ENCODE measurements around the gene MRPL21.

Gene MRPL21

DNA sequence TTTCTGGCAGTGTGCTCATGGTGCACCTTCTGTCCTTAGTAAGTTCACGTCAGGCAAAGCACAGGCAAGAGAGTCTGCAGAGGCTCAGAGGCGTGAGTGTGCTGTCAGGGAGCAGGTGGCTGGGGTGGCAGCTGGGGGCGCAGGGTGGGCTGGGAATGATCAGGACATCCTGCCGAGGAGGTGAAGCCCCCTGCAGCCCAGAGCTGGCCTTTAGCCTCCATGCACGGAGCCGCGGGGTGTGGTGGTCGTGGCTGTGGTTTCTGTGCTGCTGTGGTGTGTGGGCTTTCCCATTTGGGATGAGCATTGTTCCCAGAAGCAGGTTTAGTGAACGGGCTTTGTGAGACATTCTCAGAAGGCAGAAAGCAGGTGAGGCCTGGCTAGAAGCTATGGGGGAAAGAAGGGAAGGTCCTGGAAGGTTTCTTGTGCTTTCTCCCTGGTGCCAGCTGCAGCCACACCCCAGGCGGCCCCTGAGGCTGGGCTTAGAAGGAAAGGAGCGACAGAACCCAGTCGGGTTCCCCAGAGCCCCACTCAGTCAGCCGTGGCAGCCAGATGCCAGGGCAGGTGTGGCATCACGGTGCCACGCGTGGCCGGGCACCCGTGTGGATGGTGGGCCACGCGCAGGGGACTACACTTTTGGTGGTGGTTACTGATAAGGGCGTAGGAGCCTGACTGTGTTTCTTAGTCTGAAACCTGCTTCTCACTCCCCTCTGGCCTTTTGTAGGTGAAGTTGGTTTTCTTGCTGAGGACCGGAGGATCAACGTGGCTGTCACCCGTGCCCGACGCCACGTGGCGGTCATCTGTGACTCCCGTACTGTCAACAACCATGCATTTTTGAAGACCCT, 32.1 kb upstream of the MRPL21 start:
- no peak for DNase-seq (ENCODE audit: low spot score)
- TF ChIP-seq, protein P1, sequence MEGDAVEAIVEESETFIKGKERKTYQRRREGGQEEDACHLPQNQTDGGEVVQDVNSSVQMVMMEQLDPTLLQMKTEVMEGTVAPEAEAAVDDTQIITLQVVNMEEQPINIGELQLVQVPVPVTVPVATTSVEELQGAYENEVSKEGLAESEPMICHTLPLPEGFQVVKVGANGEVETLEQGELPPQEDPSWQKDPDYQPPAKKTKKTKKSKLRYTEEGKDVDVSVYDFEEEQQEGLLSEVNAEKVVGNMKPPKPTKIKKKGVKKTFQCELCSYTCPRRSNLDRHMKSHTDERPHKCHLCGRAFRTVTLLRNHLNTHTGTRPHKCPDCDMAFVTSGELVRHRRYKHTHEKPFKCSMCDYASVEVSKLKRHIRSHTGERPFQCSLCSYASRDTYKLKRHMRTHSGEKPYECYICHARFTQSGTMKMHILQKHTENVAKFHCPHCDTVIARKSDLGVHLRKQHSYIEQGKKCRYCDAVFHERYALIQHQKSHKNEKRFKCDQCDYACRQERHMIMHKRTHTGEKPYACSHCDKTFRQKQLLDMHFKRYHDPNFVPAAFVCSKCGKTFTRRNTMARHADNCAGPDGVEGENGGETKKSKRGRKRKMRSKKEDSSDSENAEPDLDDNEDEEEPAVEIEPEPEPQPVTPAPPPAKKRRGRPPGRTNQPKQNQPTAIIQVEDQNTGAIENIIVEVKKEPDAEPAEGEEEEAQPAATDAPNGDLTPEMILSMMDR (IDR thresholded peaks at IDR 0.05; ENCODE audit: extremely low read depth, insufficient read depth, missing control alignments), result no peak

DNA sequence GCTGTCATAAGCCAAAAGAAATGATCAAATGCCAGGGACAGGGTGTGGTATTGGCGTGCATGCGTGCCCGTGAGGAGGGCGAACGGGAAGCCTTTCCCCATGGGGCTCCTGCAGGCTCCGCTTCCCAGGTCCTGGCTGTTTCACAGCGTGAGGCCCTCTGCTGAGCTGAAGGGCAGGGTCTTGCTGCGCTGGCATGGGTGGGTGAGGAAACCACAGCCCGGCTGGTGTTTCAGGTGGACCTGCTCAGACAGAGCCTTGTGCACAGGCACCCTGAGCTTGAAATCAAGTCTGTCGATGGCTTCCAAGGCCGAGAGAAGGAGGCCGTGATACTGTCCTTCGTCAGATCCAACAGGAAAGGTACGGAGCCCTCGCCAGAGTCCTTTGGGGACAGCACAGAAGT, 31.4 kb upstream of the MRPL21 start:
- TF ChIP-seq, protein P1 (IDR thresholded peaks at IDR 0.05; ENCODE audit: extremely low read depth, insufficient read depth, missing control alignments), result no peak
- in situ Hi-C loops (cut with MboI; ENCODE audit: low pct_unique_long_range_greater_than_20kb, low sequenced_read_pairs, unreplicated experiment), result no loop called here
- DNase-seq (ENCODE audit: low spot score), result no peak

More for the DNA sequence above, 32.1 kb upstream of the MRPL21 start:
- in situ Hi-C loops (cut with MboI; ENCODE audit: low pct_unique_long_range_greater_than_20kb, low sequenced_read_pairs, unreplicated experiment), result no loop called here

DNA sequence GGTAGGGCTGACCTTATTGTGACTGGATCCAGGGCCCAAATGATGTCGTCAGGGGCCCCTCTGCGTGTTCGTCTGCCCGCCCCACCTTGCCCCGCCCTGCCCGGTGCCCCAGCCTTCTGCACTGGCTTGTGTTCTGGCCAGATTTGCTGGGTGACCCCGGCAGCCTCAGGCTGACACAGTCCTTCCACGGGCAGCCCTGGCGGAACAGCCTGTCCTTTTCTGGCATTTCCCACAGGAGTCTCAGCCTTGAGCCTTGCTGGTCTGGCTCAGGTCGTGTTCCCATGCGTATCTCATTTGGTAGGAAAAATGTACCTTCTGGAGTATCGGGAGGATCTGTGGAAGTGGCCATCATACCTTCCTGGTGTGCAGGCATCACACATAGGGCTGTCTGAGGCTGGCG, 31.0 kb upstream of the MRPL21 start:
- in situ Hi-C loops (cut with MboI; ENCODE audit: low pct_unique_long_range_greater_than_20kb, low sequenced_read_pairs, unreplicated experiment), result no loop called here
- TF ChIP-seq, protein P1 (IDR thresholded peaks at IDR 0.05; ENCODE audit: extremely low read depth, insufficient read depth, missing control alignments), result no peak
- no peak for DNase-seq (ENCODE audit: low spot score)

DNA sequence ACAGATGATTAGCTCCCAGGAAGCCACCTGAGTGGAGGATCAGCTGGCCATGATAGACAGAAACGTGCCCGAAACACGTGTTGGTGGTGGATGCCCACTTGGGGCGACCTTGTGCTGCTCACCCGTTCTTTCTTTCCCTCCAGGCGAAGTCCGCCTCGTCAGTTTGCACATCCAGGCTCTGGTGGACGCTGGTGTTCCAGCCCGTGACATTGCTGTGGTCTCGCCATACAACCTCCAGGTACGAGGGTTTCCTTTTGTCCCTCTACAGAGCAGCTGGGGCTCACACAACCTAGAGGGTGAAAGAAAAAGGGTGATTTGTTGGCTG, 30.7 kb upstream of the MRPL21 start:
- in situ Hi-C loops (cut with MboI; ENCODE audit: low pct_unique_long_range_greater_than_20kb, low sequenced_read_pairs, unreplicated experiment), result no loop called here
- TF ChIP-seq, protein P1 (IDR thresholded peaks at IDR 0.05; ENCODE audit: extremely low read depth, insufficient read depth, missing control alignments), result no peak
- DNase-seq (ENCODE audit: low spot score), result no peak

DNA sequence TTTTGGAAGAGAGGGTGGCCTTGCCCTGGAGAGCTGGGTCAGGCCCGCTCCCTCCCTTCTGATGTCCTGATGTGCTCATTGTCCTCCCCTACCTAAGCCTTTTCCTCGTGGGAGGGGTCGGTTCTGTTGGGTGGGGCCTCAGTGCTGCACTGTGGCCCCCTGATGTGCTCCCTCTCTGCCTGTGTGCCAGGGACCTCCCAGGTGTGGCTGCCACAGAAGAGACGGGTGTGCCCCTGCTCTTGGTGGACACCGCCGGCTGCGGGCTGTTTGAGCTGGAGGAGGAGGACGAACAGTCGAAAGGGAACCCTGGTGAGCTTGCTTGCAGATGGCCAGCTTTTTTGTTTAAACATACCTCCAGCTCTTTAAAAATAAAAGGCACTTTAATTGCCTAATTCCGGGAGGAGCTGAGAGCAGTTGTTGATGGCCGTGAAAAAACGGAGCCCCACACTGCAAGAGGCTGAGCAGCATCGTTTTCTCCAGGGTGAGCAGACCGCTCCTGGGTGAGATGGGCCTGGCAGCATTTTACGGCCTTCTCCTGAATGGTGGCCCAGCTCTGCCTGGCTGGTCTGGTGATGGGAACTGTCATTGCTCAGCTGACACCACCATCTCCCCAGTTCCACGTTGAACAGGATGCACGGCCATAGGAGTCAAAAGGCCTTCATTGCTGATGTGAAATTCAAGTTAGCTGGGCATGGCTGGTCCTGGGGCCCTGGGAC, 30.1 kb upstream of the MRPL21 start:
- TF ChIP-seq, protein P1 (IDR thresholded peaks at IDR 0.05; ENCODE audit: extremely low read depth, insufficient read depth, missing control alignments), result no peak
- in situ Hi-C loops (cut with MboI; ENCODE audit: low pct_unique_long_range_greater_than_20kb, low sequenced_read_pairs, unreplicated experiment), result no loop called here

DNA sequence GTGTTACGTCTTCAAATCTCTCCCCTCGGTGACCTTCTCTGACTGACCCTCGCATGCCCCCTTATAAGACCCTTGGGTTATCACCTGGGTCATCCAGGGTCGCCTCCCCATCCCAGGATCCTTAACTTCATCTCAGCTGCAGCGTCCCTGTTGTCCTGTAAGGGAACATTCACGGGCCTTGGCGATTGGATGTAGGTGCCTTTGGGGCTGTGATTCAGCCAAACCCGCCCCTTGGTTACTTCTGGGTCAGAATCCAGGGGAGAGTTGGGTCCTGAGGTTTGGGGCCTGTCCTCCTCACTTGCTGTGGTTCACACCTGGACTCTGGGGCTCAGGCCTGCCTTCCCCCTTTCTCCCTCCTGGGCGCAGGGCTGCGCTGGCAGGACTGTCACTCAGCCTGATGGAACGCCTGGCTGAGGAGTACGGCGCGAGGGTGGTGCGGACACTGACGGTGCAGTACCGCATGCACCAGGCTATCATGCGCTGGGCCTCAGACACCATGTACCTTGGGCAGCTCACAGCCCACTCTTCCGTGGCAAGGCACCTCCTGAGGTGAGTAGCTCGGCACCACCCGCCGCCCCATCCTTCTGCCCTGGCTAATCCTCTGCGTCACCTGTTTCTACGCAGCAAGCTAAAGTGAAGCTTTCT, 29.4 kb upstream of the MRPL21 start:
- in situ Hi-C loops (cut with MboI; ENCODE audit: low pct_unique_long_range_greater_than_20kb, low sequenced_read_pairs, unreplicated experiment), result no loop called here
- DNase-seq (ENCODE audit: low spot score), result no peak
- TF ChIP-seq, protein P1 (IDR thresholded peaks at IDR 0.05; ENCODE audit: extremely low read depth, insufficient read depth, missing control alignments), result no peak

More for the DNA sequence above, 30.1 kb upstream of the MRPL21 start:
- DNase-seq (ENCODE audit: low spot score), result peak; percentile 23

Measured in GM13977 (cell line).